GM19193 (cell line): ENCODE results near the gene LRP6.

Experiments
- POLR2A ChIP-seq: IDR thresholded peaks from 4 replicates; pipeline ENCODE4 v1.6.1; 2011; ENCODE audit not compliant: insufficient read depth, insufficient read length; ENCODE audit errors: extremely low read depth

Gene LRP6

DNA sequence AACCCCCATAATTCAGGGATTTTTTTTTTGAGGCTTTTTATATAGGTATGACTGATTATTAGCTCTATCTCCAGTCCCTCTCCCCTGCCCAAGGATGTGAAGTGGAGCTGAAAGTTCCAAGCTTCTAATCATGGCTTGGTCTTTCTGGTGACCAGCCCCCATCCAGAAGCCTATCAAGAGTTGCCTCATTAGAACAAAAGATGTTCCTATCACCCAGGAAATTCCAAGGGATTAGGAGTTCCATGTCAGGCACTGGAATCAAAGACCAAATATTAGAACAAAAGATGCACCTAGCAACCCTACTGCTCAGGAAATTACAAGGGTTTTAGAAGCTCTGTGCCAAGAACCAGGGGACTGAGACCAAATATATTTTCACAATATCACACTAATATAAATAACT is 29.9 kb downstream of the LRP6 start:
- no peak for TF ChIP-seq POLR2A

GRCh38 chr12:12230275-12230674 is 36.6 kb downstream of the LRP6 start:
- TF ChIP-seq POLR2A: no peak

DNA sequence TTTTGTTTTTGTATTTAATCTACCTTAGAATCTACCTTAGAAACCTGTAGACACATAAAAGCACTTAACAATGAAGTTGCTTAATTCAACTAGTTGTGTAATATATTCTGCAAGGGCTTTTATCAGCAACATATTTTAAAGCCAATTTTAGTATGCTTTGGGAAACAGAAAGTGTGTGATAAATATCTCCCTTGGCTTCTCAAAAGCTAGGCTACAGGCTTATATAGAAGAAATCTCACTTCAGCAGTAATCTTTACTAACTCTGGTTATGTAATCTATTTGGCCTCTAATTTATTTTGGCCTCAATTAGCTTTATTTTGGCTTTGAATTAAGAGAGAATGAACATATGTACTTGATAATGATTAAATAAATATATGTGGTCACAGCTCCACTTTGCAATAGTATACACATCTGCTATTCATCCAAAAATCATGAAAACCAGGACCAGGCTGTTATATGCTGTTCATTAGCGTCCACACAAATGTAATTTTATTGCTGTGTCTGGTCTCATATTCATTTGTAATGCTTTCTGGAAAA is 37.2 kb downstream of the LRP6 start:
- no peak for TF ChIP-seq POLR2A

GRCh38 chr12:12228402-12228801 is 38.4 kb downstream of the LRP6 start:
- TF ChIP-seq POLR2A: no peak

GRCh38 chr12:12226187-12226586 is 40.7 kb downstream of the LRP6 start:
- no peak for TF ChIP-seq POLR2A

DNA sequence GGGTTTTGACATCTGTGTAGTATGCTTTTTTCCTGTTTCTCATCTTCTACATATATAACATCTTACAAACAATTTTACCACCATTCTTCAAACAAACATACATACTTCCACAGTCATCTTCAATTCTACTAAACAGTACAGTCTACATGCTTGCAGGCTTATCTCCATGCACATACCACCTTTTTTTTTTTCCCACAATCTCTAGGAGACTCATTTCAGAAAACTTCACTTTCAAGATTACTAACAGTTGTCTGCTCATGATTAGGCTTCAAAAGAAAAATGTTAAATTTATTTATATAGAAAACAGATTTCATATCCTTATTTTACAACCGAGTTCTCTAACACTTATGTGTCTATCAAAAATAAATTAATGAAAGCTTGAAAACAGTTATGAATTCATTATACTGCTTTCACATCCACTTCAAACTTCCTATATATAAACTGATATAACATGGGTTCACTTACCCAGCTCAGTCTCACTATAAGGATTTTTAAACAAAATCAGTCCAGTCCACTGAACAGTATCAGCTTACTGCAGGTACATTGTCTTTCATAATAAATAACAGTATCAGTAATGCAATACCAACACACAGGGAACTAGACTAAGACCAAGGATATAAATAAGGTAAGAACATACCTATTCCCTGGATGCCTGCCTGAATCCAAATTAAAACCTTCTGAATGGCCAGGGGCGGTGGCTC is 42.5 kb downstream of the LRP6 start:
- TF ChIP-seq POLR2A: no peak

- TF ChIP-seq POLR2A: no peak
Observed at GRCh38 chr12:12221560-12221959, 45.3 kb downstream of the LRP6 start.

DNA sequence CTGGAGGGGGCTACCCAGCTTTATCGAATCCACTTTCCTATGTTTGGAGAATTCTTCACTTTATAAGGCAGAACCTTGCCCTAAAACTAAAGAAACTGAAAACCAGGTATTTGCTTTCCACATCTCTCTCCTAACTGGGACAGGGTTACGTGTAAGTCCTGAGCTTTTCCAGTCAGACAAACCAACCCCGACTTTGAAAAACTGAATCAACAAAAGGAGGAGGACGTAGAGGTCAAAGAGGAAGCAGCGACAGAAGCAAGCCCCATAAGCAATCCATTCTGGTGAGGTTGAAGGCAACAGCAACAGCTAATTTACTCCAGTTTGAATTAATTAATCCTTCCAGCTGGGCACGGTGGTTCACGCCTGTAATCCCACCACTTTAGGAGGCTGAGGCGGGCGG is 47.2 kb downstream of the LRP6 start:
- no peak for TF ChIP-seq POLR2A

DNA sequence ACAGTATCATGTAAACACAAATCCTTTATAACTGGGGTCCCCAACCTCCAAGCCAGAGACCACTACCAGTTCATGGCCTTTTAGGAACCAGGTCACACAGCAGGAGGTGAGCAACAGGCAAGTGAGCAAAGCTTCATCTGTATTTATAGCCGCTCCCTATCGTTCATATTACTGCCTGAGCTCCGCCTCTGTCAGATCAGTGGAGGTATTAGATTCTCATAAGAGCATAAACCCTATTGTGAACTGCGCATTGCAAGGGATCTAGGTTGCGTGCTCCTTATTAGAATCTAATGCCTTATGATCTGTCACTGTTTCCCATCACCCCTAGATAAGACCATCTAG is 49.9 kb downstream of the LRP6 start:
- no peak for TF ChIP-seq POLR2A

- TF ChIP-seq POLR2A: no peak
Observed at GRCh38 chr12:12216349-12217017, 50.4 kb downstream of the LRP6 start.

- no peak for TF ChIP-seq POLR2A
Observed at GRCh38 chr12:12214635-12215131, 52.2 kb downstream of the LRP6 start.

GRCh38 chr12:12214201-12214600 is 52.6 kb downstream of the LRP6 start:
- TF ChIP-seq POLR2A: no peak

DNA sequence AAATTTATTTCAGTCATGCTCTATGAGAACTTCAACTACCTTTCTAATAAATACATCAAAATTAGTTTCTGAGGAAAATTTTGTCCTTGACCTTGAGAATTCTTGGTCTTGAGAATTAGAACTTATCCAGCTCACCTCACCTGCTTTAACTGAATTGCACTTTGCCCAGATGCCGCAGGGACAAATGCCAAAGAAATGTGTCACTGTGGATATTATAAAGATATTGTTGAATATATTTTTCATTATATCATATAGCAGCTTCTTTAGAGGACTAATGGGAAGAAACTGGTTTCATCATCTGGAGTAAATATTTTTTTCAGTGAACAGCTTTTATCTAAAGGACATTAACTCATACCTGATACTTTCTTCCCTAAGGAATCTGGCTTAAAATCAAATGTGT is 54.1 kb downstream of the LRP6 start:
- no peak for TF ChIP-seq POLR2A

- TF ChIP-seq POLR2A: no peak
Observed at GRCh38 chr12:12210983-12211382, 55.9 kb downstream of the LRP6 start.

- no peak for TF ChIP-seq POLR2A
Observed at GRCh38 chr12:12210416-12210815, 56.4 kb downstream of the LRP6 start.

- no peak for TF ChIP-seq POLR2A
Observed at GRCh38 chr12:12209675-12210074, 57.2 kb downstream of the LRP6 start.

- TF ChIP-seq POLR2A: no peak
Observed at GRCh38 chr12:12209043-12209442, 57.8 kb downstream of the LRP6 start.

- TF ChIP-seq POLR2A: no peak
Observed at GRCh38 chr12:12207746-12208145, 59.1 kb downstream of the LRP6 start.
